Thyroid gland (tissue), 4 donors: ENCODE data around the gene CXCL14. TPM values are rescaled to one million over a fixed set of nuclear protein-coding genes. Genes with fewer than 3 reads are reported as not detected.

Experiments
- DNase-seq, 2 donors: peaks; one replicate each; pipeline ENCODE4 v3.0.0-alpha.2; 2019
- H3K27ac ChIP-seq, 3 donors: fragments of 200-600 bp; sonication (generic); 1 replicate in 2 of 3; 2 replicates in 1 of 3; pipeline ENCODE4 v1.5.1; 2016 to 2019; ENCODE audit warnings: mild to moderate bottlenecking in 1 of 3, moderate library complexity in 1 of 3
- H3K27me3 ChIP-seq: fragments of 200-600 bp; sonication (generic); one replicate; pipeline ENCODE4 v1.5.1; 2019
- H3K36me3 ChIP-seq, 2 donors: fragments of 200-600 bp; sonication (generic); one replicate each; pipeline ENCODE4 v1.5.1; 2016 to 2019
- H3K4me1 ChIP-seq, 2 donors: fragments of 200-600 bp; sonication (generic); one replicate each; pipeline ENCODE4 v1.5.1; 2017 to 2019
- H3K4me3 ChIP-seq, 3 donors: fragments of 200-600 bp; sonication (generic); replicated peaks in 1 of 3; 1 replicate in 2 of 3; 2 replicates in 1 of 3; pipeline ENCODE4 v1.5.1; 2016; ENCODE audit warnings: mild to moderate bottlenecking in 1 of 3
- H3K9me3 ChIP-seq: fragments of 200-600 bp; sonication (generic); one replicate; pipeline ENCODE4 v1.5.1; 2017
- CTCF ChIP-seq, 6 experiments: fragments of 200-600 bp in 3 of 6; fragments of 450-650 bp in 3 of 6; sonication (generic) in 3 of 6; IDR thresholded peaks; one replicate each; pipeline ENCODE4 v1.5.1; 2016 to 2019; ENCODE audit warnings: antibody characterized with exemption in 6 of 6, mild to moderate bottlenecking in 2 of 6, inconsistent platforms in 1 of 6, moderate library complexity in 1 of 6
- POLR2A ChIP-seq, 2 donors: fragments of 450-650 bp; IDR thresholded peaks; one replicate each; pipeline ENCODE4 v1.6.1; 2017; ENCODE audit warnings: antibody characterized with exemption in 2 of 2, mild to moderate bottlenecking in 2 of 2, moderate library complexity in 1 of 2
- WGBS, 2 donors: methylation state at CpG; one replicate each; pipeline ENCODE4 v1.1.5; 2017; 5-methylcytosine and 5-hydroxymethylcytosine counted together
- intact Hi-C: fragments of 100-400 bp; cut with DNase I; formaldehyde crosslinking; loops from one replicate; pipeline ENCODE4 v1.15.1; 2023
- total RNA-seq, 4 donors: library from RNA; depleted of rRNA; stranded (reverse); fragments of >200 nt; gene quantifications; one replicate each; pipeline ENCODE4 v1.2.3, GENCODE V29; 2016

Gene CXCL14
- total RNA-seq, 4 donors from 2014 or later = 39.4 to 57.0 (median 48.9) TPM

GRCh38 chr5:135539430-135540005 lies 39.3 kb downstream of the CXCL14 start:
- intact Hi-C loops = no loop called here
- Histone ChIP-seq H3K4me1 (peaks cover 6 to 27% of the 10 kb centered on the region in 2 donors), H3K9me3 (no peaks in the 10 kb centered on the region), H3K4me3 (no peak overlapping the region), H3K36me3 (no peaks in the 10 kb centered on the region), H3K27me3 (peaks cover 37% of the 10 kb centered on the region), H3K27ac (no peak overlapping the region)
- no peak for DNase-seq
- 45 to 54% methylated on average over 4 of the region's 4 CpGs for WGBS, 2 donors
- TF ChIP-seq CTCF (IDR thresholded peaks at IDR 0.05) (no peak), POLR2A (IDR thresholded peaks at IDR 0.05) (no peak)

- TF ChIP-seq POLR2A (IDR thresholded peaks at IDR 0.05) = no peak
- no peak for TF ChIP-seq CTCF (IDR thresholded peaks at IDR 0.05)
- intact Hi-C loops = no loop called here
- H3K27me3 ChIP-seq = peaks cover 35% of the 10 kb centered on the region
- no peaks in the 10 kb centered on the region for H3K36me3 ChIP-seq
- no peak overlapping the region for H3K4me3 ChIP-seq
- H3K9me3 ChIP-seq = no peaks in the 10 kb centered on the region
- no peak for DNase-seq
- H3K27ac ChIP-seq = no peak overlapping the region
- H3K4me1 ChIP-seq = peaks cover under 1 to 15% of the 10 kb centered on the region in 2 donors
- 71 to 82% methylated on average over 5 of the region's 5 CpGs for WGBS, 2 donors
Measured at GRCh38 chr5:135538261-135538660, 40.5 kb downstream of the CXCL14 start.

GRCh38 chr5:135537745-135538144 lies 41.0 kb downstream of the CXCL14 start:
- DNase-seq = no peak
- TF ChIP-seq CTCF (IDR thresholded peaks at IDR 0.05) (no peak), POLR2A (IDR thresholded peaks at IDR 0.05) (no peak)
- Histone ChIP-seq H3K9me3 (no peaks in the 10 kb centered on the region), H3K4me1 (peaks cover 0 to 14% of the 10 kb centered on the region in 2 donors), H3K27me3 (peaks cover 33% of the 10 kb centered on the region), H3K27ac (no peak overlapping the region), H3K36me3 (no peaks in the 10 kb centered on the region), H3K4me3 (no peak overlapping the region)
- intact Hi-C loops = no loop called here
- WGBS, 2 donors = 60 to 84% methylated on average over 2 of the region's 2 CpGs

GRCh38 chr5:135537271-135537670 lies 41.5 kb downstream of the CXCL14 start:
- intact Hi-C loops = no loop called here
- peaks cover 0 to 14% of the 10 kb centered on the region in 2 donors for H3K4me1 ChIP-seq
- DNase-seq = no peak
- no peak for TF ChIP-seq POLR2A (IDR thresholded peaks at IDR 0.05)
- no peak for TF ChIP-seq CTCF (IDR thresholded peaks at IDR 0.05)
- no peak overlapping the region for H3K27ac ChIP-seq
- H3K27me3 ChIP-seq = peaks cover 33% of the 10 kb centered on the region
- no peaks in the 10 kb centered on the region for H3K36me3 ChIP-seq
- H3K4me3 ChIP-seq = no peak overlapping the region
- no peaks in the 10 kb centered on the region for H3K9me3 ChIP-seq
- WGBS, 2 donors = 48 to 54% methylated on average over 7 of the region's 7 CpGs

- TF ChIP-seq CTCF (IDR thresholded peaks at IDR 0.05) (no peak), POLR2A (IDR thresholded peaks at IDR 0.05) (no peak)
- Histone ChIP-seq H3K36me3 (no peaks in the 10 kb centered on the region), H3K9me3 (no peaks in the 10 kb centered on the region), H3K27me3 (peaks cover 33% of the 10 kb centered on the region), H3K4me3 (no peak within 1 kb of the TSS), H3K4me1 (peaks cover 0 to 14% of the 10 kb centered on the region in 2 donors), H3K27ac (no peak within 1 kb of the TSS)
- no peak for DNase-seq
- intact Hi-C loops = no loop called here
- WGBS, 2 donors = 5 to 7% methylated on average over 29 to 39 of the region's 74 CpGs
Measured at GRCh38 chr5:135535820-135536801, 42.7 kb downstream of the CXCL14 start, which contains the start of gene NEUROG1. TSS of gene NEUROG1 (minus strand) at chr5:135535964. CDS start at chr5:135535690, 274 bp downstream.
